ENCODE measurements around the gene HIVEP3.

Gene HIVEP3

GRCh38 chr1:41809692-41810091, 109.0 kb downstream of the HIVEP3 start:
- DNase-seq = no peak

GRCh38 chr1:41807390-41807789, 111.3 kb downstream of the HIVEP3 start:
- no peak for DNase-seq

GRCh38 chr1:41806472-41807155, 112.1 kb downstream of the HIVEP3 start:
- DNase-seq = peak; percentile 79

- DNase-seq = peak; percentile 55
Measured at GRCh38 chr1:41805771-41806471, 112.8 kb downstream of the HIVEP3 start.

- no peak for DNase-seq
Measured at GRCh38 chr1:41804176-41804575, 114.5 kb downstream of the HIVEP3 start.

GRCh38 chr1:41803656-41804055, 115.1 kb downstream of the HIVEP3 start:
- no peak for DNase-seq

- no peak for DNase-seq
Measured at GRCh38 chr1:41802532-41803501, 115.9 kb downstream of the HIVEP3 start.

GRCh38 chr1:41800311-41800829, 118.4 kb downstream of the HIVEP3 start:
- DNase-seq = no peak

GRCh38 chr1:41799723-41800122, 119.0 kb downstream of the HIVEP3 start:
- no peak for DNase-seq

- no peak for DNase-seq
Measured at GRCh38 chr1:41799205-41799604, 119.5 kb downstream of the HIVEP3 start.

- DNase-seq = no peak
Measured at GRCh38 chr1:41795205-41795762, 123.4 kb downstream of the HIVEP3 start.

- no peak for DNase-seq
Measured at GRCh38 chr1:41794031-41794430, 124.7 kb downstream of the HIVEP3 start.

- DNase-seq = no peak
Measured at GRCh38 chr1:41792485-41792770, 126.3 kb downstream of the HIVEP3 start.

GRCh38 chr1:41791667-41792484, 126.8 kb downstream of the HIVEP3 start:
- DNase-seq = no peak

GRCh38 chr1:41790351-41790750, 128.4 kb downstream of the HIVEP3 start:
- no peak for DNase-seq

GRCh38 chr1:41789661-41790330, 128.9 kb downstream of the HIVEP3 start:
- no peak for DNase-seq

- no peak for DNase-seq
Measured at GRCh38 chr1:41788427-41788826, 130.3 kb downstream of the HIVEP3 start.

- DNase-seq = no peak
Measured at GRCh38 chr1:41784531-41785274, 134.0 kb downstream of the HIVEP3 start.

- DNase-seq = peak; percentile 26
Measured at GRCh38 chr1:41783189-41783639, 135.5 kb downstream of the HIVEP3 start.

GRCh38 chr1:41780916-41781315, 137.8 kb downstream of the HIVEP3 start:
- no peak for DNase-seq

GRCh38 chr1:41780322-41780721, 138.4 kb downstream of the HIVEP3 start:
- DNase-seq = no peak

Data from activated T-cell treated with anti-CD3 and anti-CD28 coated beads for 4 hours (primary cell).